HG03196 (cell line): ENCODE data around the gene CLEC11A.
"Not testable (repeated sequence)": the region's sequence is repeated elsewhere in the genome, so short reads cannot be mapped to it uniquely, and the experiment has no call there.

Experiments
- ATAC-seq: cut with Tn5 transposase; IDR thresholded peaks from one replicate; pipeline ENCODE4 v1.9.1; 2021; ENCODE audit not compliant: unreplicated experiment

CLEC11A gene

GRCh38 chr19:50721441-50722137 lies 1.6 kb upstream of the CLEC11A start:
- ATAC-seq, result no peak

- no peak for ATAC-seq
Measured at GRCh38 chr19:50722201-50723013, 757 bp upstream of the CLEC11A start.

- ATAC-seq, result no peak
Measured at GRCh38 chr19:50723735-50724521, 764 bp downstream of the CLEC11A start.

GRCh38 chr19:50724522-50725217 lies 1.5 kb downstream of the CLEC11A start:
- peak; percentile 80 for ATAC-seq

GRCh38 chr19:50725218-50725910 lies 2.2 kb downstream of the CLEC11A start:
- peak; percentile 23 for ATAC-seq

- no peak for ATAC-seq
Measured at GRCh38 chr19:50725911-50726230, 2.7 kb downstream of the CLEC11A start.

GRCh38 chr19:50728084-50728737 lies 5.0 kb downstream of the CLEC11A start:
- ATAC-seq, result no peak

- no peak for ATAC-seq
Measured at GRCh38 chr19:50729894-50730293, 6.7 kb downstream of the CLEC11A start.

- no peak for ATAC-seq
Measured at GRCh38 chr19:50735869-50736268, 12.7 kb downstream of the CLEC11A start.

- ATAC-seq, result no peak
Measured at GRCh38 chr19:50736338-50736737, 13.2 kb downstream of the CLEC11A start.

GRCh38 chr19:50739132-50739913 lies 16.2 kb downstream of the CLEC11A start:
- no peak for ATAC-seq

- ATAC-seq, result no peak
Measured at GRCh38 chr19:50739914-50740426, 16.8 kb downstream of the CLEC11A start.

GRCh38 chr19:50741179-50741933 lies 18.2 kb downstream of the CLEC11A start:
- ATAC-seq, result no peak

GRCh38 chr19:50743537-50743936 lies 20.4 kb downstream of the CLEC11A start:
- ATAC-seq, result no peak

- ATAC-seq, result no peak
Measured at GRCh38 chr19:50745221-50745620, 22.1 kb downstream of the CLEC11A start.

GRCh38 chr19:50747141-50747540 lies 24.0 kb downstream of the CLEC11A start:
- not testable (repeated sequence) for ATAC-seq

GRCh38 chr19:50749490-50749889 lies 26.3 kb downstream of the CLEC11A start:
- no peak for ATAC-seq

- ATAC-seq, result no peak
Measured at GRCh38 chr19:50750010-50750409, 26.8 kb downstream of the CLEC11A start.
